NCI-H1092 (cell line): ENCODE measurements around the gene PPP2R5B.
A peak's percentile ranks its signal among the peaks of the same experiment; 100 is the strongest.
"Not testable (repeated sequence)": the region's sequence is repeated elsewhere in the genome, so short reads cannot be mapped to it uniquely, and the experiment has no call there.

Experiments
- DNase-seq: peaks from one replicate; lab custom pipeline; 2025; lab: John Stamatoyannopoulos, UW

PPP2R5B gene

DNA sequence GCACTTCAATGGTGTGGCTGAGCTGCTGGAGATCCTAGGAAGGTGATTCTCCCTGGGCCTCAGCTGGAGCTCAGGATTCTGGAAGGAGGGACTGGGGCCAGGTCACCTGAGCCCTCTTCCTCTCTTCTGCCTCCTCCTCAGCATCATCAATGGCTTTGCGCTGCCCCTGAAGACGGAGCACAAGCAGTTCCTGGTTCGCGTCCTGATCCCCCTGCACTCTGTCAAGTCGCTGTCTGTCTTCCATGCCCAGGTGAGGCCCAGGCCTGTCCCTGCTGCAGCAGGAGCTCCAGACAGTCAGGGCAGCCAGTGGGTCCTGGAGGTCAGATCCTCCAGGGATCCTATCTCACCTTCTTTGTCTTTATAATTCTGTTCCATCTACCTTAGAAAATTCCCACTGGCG lies 5.9 kb downstream of the PPP2R5B start:
- no peak for DNase-seq

DNA sequence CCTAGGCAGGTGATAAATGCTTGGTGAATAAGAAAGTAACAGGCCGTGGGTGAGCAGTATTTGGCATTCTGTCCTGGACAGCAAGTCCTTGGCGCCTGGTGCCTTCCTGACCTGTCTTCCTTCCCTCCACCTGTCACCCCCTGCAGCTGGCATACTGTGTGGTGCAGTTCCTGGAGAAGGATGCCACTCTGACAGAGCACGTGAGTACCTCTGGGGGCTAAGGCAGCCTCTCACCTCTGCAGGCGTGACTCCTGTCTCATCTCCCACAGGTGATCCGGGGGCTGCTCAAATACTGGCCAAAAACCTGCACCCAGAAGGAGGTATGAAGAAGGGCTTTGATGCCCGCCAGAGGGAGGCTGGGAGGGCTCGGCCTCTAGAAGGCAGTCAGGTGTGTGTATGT lies 6.8 kb downstream of the PPP2R5B start:
- no peak for DNase-seq

DNA sequence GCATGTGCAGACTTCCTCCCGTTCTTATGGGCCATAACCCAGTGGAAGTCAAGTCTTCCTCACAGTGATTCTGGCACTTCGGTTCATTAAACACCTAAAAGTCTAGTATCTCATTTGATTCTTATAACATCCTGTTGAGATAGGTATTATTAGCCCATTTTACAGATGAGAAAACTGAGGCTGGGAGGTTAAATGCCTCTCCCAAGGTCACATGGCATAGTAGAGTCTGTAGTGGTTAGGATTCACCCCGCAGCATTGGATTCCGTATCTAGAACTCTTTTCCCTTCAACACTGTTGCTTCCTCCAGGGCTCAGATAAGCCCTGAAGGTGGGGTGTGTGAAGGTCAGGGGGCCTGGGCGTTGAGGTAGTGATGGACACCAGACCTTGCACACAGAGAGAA lies 7.8 kb downstream of the PPP2R5B start:
- DNase-seq, result no peak

DNA sequence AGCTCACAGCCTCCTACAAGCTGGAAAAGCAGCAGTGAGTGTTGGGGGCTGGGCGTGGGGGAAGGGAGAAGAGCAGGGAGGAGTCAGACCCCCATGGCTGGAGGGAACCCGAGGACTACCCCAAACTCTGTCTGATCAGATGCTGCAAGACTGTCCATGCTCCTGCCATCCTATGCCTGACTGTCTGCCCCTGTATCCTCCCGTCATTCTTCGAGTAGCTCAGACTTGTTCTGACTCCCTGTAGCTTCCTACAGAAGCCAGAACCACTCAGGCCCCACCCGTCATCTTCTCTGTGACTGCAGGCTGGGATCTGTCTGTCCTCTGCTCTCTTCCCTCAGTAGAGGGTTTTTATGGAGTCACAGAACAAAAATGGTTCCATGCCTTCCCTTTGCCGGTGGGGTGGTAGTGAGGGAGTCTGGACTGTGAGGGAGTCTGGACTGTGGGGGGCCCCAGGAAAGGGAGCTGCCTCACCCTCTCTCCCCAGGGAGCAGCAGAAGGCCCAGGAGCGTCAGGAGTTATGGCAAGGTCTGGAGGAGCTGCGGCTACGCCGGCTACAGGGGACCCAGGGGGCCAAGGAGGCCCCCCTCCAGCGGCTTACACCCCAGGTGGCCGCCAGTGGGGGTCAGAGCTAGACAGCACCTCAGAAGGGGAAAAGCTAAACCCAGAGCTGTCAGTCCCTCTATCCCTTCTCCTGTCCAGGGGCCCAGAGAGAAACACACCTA lies 8.9 kb downstream of the PPP2R5B start:
- DNase-seq, result no peak

DNA sequence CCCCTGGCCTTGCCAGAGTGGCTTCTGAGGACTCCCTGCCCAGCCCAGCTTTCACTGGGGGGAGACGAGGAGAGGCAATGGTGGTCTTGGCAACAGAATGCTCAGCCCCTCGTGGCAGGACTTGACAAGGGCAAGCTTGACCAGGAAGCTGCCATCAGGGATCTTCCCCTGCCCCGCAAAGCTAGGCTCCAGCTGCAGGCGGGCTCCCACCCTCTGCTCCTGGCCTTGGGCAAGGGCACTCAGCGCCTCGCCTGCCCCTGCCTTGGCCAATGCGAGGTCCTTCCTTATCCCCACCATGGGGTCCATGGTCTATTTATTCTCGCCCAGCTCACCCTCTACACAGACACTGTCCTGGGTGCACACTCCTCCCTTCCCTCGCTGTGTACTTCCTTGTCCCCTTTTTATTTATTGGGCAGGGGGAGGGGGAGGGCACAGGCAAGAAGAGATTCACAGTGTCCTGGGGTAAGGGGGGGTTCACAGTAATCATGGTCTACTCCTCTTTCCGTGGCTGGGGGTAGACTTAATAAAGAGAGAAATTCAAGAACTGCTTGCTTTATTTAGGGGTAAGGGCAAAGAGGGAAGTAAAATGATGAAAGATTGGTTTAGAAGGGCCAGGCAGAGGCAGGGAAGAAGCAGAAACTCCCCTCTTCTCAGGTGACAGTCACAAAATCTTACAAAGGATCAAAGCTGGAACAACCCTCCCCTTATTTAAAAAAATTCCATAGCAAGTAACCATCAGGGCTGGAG lies 9.6 kb downstream of the PPP2R5B start:
- no peak for DNase-seq

DNA sequence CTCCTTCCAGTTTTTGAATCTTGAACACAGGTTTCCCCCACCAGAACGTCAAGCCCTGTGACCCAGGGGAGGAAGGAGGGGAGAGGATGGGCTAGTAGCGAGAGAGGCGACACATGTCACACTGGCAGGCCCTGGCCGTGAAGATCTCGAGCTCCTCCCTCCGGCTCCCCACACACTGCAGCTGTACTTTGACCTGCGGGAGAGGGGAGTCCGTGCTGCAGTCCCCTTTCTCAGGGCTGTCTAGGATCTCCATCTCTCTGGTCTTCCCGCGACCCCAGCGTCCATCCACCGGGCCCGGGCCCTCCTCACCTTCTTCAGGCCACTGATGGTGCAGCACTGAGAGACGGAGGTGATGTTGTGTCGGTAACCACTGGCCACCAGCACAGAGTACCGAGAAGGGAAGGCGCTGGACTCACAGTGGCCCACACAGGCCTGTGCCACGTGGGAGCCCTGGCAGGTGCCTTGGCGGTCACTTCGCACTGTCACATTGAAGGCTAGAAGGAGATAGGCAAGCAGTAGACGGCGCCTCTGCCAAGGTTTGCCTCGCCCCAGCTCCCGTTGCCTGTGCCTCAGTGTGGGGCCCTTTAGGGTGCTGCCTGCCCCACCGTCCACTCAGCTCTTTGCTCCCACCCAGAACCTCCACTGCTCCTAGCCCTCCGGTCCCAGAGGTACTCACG lies 10.3 kb downstream of the PPP2R5B start:
- no peak for DNase-seq

DNA sequence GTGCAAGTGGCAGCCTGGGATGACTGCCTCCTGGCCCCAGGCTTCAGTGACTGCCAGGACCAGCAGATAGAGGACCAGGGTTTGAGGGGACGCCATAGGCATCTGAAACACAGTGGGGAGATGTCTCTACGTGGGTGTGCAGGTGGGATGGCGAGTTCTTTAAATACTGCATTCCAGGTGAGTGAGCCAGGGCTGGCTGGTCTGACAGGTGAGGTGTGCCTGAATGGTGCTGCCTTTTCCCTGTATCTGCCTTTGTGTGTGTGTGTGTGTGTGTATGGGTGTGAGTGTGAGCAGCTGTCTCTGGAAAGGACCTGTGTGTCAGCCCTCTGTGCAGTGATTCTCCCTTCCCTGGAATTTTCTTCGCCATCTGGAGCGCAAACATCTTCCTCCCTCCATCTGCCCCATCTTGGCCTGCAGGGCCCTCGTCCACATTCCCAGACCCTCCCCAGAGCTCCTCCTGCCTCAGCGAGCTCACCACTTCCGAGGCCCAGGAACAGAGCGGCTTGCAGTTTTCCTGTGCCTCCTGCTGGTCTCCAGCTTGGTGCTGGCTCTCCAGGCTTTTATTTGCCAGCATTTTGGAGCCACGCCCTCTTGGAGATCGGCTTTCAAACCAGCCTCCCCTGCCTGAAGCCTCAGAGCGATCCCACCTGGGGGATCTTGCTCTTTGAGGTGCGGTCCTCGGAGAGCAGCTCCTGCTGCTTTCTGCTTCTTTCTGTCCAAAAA lies 11.0 kb downstream of the PPP2R5B start, which contains the start of gene GPHA2:
Gene GPHA2, minus strand, starts transcription at position 535 of the 723 bp plus-strand sequence. Its CDS starts 433 bp downstream, at position 102.
- DNase-seq, result peak; percentile 16

DNA sequence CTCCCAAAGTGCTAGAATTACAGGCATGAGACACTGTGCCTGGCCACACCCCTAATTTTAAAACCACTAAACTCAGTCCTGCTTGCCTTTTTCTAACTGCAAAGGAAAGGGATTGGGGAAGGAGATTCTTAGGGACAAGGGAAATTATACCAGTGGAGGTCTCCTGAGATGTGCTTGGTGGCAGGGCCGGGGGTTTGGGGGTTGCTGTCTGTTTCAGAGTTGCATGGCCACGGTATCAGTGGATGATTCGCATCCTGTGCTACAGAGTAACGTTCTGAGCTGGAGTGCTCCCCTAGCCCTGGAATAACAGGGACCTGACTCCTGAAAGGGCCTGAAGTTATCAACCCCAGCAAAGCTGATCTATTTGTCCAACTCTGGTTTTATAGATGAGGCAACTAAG lies 12.1 kb downstream of the PPP2R5B start:
- DNase-seq, result no peak

DNA sequence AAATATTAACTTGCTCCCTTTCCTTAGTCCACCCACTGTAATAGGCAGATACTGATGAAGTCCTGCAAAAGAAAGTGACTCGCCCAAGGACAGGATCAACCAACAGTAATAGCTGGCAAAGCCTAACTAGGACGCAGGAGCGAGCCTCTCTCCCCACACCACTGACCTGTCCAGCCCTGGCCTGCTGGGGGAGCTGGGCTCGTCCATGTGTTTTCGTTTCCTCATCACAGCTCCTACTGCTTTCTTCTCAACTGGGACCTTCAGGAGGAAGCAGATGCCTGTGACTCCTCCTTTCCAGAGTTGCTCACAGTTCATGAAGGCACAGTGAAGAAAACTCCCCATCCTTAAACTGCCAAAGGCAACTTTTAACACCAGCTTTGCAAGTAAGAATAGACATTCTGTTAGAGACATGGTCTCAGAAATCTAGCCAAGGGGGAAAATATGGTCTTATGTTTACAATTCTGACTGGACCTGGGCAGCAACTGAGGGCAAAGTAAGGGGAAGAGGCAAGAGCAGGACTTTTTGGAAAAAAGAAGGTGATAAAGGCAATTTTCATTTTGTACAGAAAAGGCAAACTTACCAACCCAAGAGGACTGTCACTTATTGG lies 22.8 kb downstream of the PPP2R5B start:
- no peak for DNase-seq

DNA sequence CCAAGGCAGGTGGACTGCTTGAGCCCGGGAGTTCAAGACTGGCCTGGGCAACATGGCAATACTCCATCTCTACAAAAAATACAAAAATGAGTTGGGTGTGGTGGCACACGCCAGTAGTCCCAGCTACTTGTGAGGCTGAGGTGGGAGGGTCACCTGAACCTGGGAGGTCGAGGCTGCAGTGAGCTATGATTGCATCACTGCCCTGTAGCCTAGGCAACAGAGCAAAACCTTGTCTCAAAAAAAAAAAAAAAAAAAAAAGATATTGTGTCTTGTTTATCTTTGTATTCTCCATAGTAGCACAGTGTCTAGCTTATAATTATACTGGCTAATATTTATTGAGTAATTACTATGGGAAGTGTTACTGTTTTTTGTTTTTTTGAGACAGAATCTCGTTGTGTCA lies 27.0 kb downstream of the PPP2R5B start:
- no peak for DNase-seq

DNA sequence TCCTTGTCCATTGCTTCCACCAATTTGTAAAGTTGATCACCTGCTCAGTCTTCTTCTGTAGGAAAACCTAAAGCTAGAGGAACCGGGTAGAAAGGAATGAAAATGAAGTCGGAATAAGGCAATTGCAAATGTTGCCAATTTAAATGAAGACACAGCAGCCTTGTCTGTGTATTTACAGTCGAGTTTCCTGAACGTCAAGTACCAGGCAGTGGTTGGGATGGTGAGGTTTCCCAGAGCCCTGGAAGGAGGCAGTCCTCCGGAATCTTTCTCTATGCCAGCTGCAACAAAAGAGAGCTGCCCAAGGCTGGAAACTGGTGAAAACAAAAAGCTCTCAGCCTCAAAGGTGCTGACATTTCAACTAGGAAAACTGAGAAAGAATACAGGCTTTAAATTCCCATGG lies 29.7 kb downstream of the PPP2R5B start:
- DNase-seq, result no peak

DNA sequence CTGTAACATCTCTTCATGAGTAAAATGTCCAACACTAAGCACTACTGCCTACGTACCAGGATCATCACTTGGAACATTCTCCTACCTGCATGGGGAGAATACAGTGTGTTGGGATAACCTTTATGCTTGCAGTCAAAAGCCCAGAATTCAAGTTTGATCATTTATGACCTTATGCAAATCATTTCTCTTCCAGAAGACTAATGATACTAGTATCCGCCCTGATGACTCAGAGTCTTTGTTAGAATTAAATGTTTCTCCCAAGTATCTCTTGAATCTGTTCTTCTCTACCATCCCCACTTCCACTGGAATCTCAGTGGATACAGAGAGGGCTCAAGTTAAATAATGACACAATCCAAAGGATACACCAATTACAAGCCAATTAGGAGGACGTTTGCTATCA lies 35.0 kb downstream of the PPP2R5B start:
- DNase-seq, result no peak

DNA sequence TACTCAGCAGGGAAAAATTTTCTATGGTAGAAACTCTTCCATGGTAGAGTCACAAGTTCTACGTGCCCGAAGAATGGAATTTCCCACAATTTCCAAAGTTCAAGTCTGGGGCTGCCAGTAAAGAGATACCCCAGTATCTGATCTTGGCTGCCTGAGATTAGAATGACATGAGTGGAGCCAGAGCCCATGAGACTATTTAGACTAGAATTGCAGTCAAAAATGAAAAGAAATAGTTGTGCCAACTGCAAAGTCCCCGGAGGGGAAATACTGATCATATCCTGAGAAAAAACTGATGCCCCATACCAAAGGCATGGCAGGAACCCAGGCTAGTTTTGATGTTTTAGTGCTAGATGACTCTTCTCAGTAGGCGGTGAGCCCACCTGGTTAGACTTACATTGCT lies 36.2 kb downstream of the PPP2R5B start:
- no peak for DNase-seq

DNA sequence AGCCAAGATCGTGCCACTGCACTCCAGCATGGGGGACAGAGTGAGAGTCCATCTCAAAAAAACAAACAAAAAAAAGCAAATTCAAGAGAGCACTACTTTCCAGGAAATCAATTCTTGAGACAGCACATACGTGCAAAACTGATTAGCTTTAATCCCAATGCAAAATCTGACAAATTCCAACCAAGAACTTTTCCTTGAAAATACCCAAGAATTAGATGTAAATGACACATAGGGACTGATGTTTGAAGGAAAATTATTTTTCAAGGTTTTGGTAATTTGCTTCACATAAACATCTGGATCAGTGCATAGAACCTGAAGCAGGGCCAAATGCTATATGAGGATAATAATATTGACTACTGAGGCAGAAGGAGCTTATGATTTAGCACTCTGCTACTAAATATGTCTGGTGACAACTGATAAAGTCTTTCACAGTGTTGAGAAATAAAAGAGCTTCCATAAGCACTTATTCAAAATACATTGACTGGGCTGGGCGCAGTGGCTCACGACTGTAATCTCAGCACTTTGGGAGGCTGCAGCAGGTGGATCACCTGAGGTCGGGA lies 38.7 kb downstream of the PPP2R5B start:
- no peak for DNase-seq

DNA sequence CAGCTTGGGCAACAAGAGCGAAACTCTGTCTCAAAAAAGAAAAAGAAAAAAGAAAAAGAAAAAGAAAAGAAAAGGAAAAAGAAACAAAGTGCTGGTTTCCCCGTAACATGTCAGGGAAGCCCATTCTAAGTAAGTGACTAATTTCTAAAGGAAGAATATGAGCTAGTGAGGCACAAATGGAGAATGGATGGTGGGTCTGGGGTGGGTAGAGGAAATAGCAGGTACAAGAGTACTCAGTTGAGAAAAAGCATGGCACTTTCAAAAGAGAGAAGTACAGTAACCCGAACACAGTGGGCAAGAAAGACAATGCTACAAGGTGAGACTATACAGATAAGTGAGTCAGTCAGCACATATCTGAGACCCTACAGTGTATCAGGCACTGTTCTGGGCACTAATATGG lies 42.9 kb downstream of the PPP2R5B start:
- DNase-seq, result no peak

DNA sequence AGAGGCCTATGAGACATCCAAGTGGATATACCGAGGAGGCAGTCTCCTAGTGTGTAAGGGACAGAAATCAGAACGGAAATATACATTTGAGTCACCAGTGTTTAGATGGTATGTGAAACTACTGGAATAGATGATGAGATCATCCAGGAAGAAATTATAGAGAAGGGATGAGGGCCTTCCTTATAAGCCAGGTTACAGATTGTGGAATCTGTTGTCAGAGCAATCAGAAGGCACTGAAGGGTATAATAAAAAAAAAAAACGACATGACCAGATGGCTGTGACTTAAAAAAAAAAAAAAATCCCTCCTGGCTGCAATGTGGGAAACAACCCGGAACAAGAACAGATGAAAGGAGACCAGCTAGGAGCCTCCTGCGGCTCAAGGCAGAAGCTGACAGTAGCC lies 44.7 kb downstream of the PPP2R5B start:
- DNase-seq, result no peak

DNA sequence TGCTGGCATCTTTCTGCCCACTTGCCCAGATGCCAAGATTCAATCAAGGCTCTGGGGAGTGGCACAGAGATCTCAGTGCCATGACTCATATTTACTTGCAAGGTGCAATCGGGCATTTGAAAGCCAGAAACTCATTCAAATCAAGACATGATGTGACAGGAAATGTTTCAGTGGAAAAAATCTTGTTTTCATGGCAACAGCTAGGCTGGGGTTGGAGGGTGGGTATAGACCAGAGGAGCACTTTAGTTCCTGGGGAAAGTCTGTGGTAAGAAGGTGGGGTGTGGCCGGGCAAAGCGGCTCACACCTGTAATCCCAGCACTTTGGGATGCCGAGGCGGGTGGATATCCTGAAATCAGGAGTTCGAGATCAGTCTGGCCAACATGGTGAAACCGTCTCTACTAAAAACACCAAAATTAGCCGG lies 46.3 kb downstream of the PPP2R5B start:
- no peak for DNase-seq

DNA sequence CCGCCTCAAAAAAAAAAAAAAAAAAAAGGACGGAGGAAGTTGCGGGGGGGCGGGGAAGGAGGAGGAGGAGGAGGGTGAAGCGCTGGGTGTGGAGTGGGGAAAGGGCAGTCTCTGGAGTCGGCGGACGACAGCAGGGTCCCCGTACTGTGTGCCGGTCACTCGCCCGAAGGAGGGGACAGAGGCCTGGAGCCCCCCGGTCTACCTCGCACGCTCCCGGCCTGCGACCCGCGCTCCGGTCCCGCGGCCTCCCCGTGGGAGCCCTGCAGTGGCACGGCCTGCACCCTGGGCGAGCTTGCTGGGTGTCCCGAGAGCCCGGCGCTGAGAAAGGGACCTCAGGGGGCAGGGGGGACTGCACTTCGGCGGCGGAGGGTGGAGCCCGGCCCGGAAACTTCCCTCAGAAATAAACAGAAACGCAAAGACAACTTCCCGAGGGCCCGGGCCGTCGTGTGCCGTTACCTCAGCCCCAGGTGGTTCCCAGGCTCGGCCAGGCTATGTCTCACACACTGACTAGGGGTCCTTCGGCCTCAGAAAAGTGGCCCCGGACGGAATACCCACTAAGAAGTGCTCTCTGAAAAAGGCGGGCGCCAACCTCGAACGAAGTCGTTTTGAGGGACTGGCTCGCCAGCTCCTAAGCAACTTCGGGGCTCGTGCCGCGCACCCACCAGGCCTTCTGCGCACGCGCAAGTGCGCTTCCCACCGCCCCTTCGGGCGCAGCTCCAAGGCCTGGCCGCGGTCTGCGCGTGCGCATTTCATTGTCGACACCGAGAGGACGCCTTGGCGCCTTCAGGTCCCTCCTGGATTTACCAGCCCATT lies 47.1 kb downstream of the PPP2R5B start, which contains the start of gene MAJIN:
Gene MAJIN, minus strand, starts transcription at position 688 of the 813 bp plus-strand sequence. CDS start 12,703 bp downstream, outside the sequence.
- no peak for DNase-seq

DNA sequence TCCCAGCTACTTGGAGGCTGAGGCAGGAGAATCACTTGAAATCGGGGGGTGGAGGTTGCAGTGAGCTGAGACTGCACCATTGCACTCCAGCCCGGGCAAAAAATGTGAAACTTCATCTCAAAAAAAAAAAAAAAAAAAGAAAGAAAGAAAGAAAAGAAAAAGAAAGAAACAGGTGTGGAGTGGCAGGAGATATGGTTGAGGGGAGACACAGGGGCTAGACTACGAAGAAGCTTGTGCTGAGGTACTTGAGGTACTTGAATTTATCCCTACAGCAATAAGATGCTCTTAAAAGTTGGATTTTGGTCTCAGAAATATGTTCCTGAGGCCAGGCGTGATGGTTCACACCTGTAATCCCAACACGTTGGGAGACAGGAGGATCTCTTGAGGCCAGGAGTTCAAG lies 49.6 kb downstream of the PPP2R5B start:
- DNase-seq, result no peak

DNA sequence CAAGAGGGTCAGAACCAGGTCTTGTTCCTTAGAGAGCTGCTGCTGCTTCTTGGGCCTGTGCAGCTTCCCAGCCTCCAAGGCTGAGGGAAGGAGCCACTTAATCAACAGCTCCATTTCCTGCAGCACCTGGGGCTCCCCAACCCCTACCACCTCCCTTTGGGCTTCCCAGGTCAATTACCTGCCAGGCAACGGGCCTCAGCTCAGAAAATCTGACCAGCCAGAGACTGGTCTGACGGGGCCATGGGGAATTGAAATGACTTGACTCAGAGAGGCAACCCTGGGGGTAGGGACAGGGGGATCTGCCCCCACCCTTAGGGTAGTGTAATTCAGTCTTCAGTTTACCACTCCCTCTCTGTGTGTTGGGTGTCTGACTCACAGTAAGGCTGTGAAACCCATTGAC lies 52.2 kb downstream of the PPP2R5B start:
- no peak for DNase-seq

DNA sequence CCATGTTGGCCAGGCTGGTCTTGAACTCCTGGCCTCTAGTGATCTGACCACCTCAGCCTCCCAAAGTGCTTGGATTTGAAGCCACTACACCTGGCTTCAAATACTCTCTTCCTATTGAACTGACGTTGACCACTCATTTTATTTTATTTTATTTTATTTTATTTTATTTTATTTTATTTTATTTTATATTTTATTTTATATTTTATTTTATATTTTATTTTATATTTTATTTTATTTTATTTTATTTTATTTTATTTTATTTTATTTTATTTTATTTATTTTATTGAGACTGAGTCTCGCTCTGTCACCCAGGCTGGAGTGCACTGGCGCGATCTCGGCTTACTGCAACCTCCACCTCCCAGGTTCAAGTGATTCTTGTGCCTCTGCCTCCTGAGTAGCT lies 58.9 kb downstream of the PPP2R5B start:
- DNase-seq, result not testable (repeated sequence)
